Thyroid gland (tissue), 4 donors: Measurements from ENCODE around the gene TBC1D5.

Source experiments
- POLR2A ChIP-seq, 2 donors: fragments of 450-650 bp; IDR thresholded peaks; one replicate each; pipeline ENCODE4 v1.6.1; 2017; ENCODE audit warnings: antibody characterized with exemption in 2 of 2, mild to moderate bottlenecking in 2 of 2, moderate library complexity in 1 of 2
- TF ChIP-seq, protein P1 (sequence below), 6 experiments: fragments of 200-600 bp in 3 of 6; fragments of 450-650 bp in 3 of 6; sonication (generic) in 3 of 6; IDR thresholded peaks; one replicate each; pipeline ENCODE4 v1.5.1; 2016 to 2019; ENCODE audit warnings: antibody characterized with exemption in 6 of 6, mild to moderate bottlenecking in 2 of 6, inconsistent platforms in 1 of 6, moderate library complexity in 1 of 6

DNA sequence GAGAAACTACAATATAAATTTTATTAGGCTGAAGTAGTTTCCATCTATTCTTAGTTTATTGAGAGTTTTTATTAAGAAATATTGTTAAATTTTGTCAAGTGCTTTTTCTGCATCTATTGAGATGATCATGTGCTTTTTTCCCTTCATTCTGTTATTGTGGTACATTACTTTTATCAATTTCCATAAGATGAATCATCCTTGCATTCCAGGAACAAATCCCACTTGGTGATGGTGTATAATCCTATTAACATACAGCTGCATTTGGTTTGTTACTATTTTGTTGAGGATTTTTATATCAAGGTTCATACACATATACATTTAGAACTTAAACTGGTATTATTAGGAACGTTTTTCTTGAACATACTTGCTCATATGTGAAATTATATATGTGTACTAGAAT lies 199.8 kb downstream of the TBC1D5 start:
- TF ChIP-seq, protein P1, sequence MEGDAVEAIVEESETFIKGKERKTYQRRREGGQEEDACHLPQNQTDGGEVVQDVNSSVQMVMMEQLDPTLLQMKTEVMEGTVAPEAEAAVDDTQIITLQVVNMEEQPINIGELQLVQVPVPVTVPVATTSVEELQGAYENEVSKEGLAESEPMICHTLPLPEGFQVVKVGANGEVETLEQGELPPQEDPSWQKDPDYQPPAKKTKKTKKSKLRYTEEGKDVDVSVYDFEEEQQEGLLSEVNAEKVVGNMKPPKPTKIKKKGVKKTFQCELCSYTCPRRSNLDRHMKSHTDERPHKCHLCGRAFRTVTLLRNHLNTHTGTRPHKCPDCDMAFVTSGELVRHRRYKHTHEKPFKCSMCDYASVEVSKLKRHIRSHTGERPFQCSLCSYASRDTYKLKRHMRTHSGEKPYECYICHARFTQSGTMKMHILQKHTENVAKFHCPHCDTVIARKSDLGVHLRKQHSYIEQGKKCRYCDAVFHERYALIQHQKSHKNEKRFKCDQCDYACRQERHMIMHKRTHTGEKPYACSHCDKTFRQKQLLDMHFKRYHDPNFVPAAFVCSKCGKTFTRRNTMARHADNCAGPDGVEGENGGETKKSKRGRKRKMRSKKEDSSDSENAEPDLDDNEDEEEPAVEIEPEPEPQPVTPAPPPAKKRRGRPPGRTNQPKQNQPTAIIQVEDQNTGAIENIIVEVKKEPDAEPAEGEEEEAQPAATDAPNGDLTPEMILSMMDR (IDR thresholded peaks at IDR 0.05) = no peak
- no peak for TF ChIP-seq POLR2A (IDR thresholded peaks at IDR 0.05)
